H1 (cell line): Measurements from ENCODE around the gene CHN2. TPM values are rescaled to one million over a fixed set of nuclear protein-coding genes. Genes with fewer than 3 reads are reported as not detected.

Source experiments
- CTCF ChIA-PET: fragments of 300-600 bp; sonication (Branson Sonifier 250); formaldehyde crosslinking; loops from one replicate; lab custom pipeline; 2021; ENCODE audit not compliant: partially characterized antibody; lab: Charles Lee
- POLR2A ChIA-PET: fragments of 300-600 bp; sonication (Branson Sonifier 250); formaldehyde crosslinking; loops from one replicate; lab custom pipeline; 2021; ENCODE audit warnings: inconsistent platforms; ENCODE audit not compliant: partially characterized antibody; lab: Charles Lee
- DNase-seq, 2 experiments: peaks; one replicate each; pipeline versions ENCODE4 v3.0.0 to v3.0.0-alpha.2; 2010 to 2022; ENCODE audit warnings: low spot score in 2 of 2, low read depth in 1 of 2, mixed read lengths in 1 of 2
- FAIRE-seq: peaks from 2 replicates; lab custom pipeline; 2011; peaks lifted over from hg19 to GRCh38; lab: Jason Lieb, UNC
- H2AFZ ChIP-seq: 2 replicates; pipeline ENCODE4 v1.8.1; 2012; ENCODE audit warnings: low read length, inconsistent platforms
- H2AK5ac ChIP-seq: 2 replicates; pipeline ENCODE4 v1.6.1; 2013; ENCODE audit warnings: low read depth, low read length
- H2BK120ac ChIP-seq: replicated peaks from 2 replicates; pipeline ENCODE3; 2013; ENCODE audit warnings: low read depth, low read length, inconsistent platforms
- H2BK12ac ChIP-seq: 2 replicates; pipeline ENCODE4 v1.6.1; 2013; ENCODE audit warnings: low read depth, low read length
- H2BK15ac ChIP-seq: 2 replicates; pipeline ENCODE4 v1.6.1; 2013; ENCODE audit warnings: low read length
- H2BK20ac ChIP-seq: 2 replicates; pipeline ENCODE4 v1.6.1; 2013; ENCODE audit warnings: low read length
- H2BK5ac ChIP-seq: 2 replicates; pipeline ENCODE4 v1.6.1; 2013; ENCODE audit warnings: low read depth, low read length
- H3K14ac ChIP-seq: 2 replicates; pipeline ENCODE4 v1.6.1; 2013; ENCODE audit warnings: inconsistent platforms; ENCODE audit not compliant: insufficient read length
- H3K18ac ChIP-seq: 2 replicates; pipeline ENCODE4 v1.6.1; 2013; ENCODE audit warnings: low read length; ENCODE audit errors: extremely low read depth
- H3K23ac ChIP-seq: 2 replicates; pipeline ENCODE4 v1.6.1; 2013; ENCODE audit warnings: inconsistent platforms; ENCODE audit not compliant: insufficient read length
- H3K23me2 ChIP-seq: 2 replicates; pipeline ENCODE4 v1.6.1; 2013; ENCODE audit warnings: low read depth, low read length
- H3K27ac ChIP-seq: 2 replicates; pipeline ENCODE4 v1.6.1; 2011; ENCODE audit warnings: low read depth, low read length, inconsistent platforms
- H3K27me3 ChIP-seq, 4 experiments: replicated peaks in 1 of 4; 1 replicate in 1 of 4; 2 replicates in 3 of 4; pipeline versions ENCODE4 v1.6.1 to v1.8.1; 2011 to 2013; ENCODE audit warnings: low read length in 3 of 4, mild to moderate bottlenecking in 3 of 4, inconsistent platforms in 2 of 4, mixed read lengths in 2 of 4, moderate library complexity in 1 of 4; ENCODE audit not compliant: control insufficient read depth in 3 of 4, insufficient read depth in 3 of 4; ENCODE audit errors: extremely low read depth in 1 of 4
- H3K36me3 ChIP-seq, 4 experiments: 2 replicates each; pipeline versions ENCODE4 v1.6.1 to v1.8.1; 2011 to 2013; ENCODE audit warnings: mild to moderate bottlenecking in 4 of 4, low read length in 3 of 4, moderate library complexity in 2 of 4, control low read depth in 1 of 4, inconsistent platforms in 1 of 4; ENCODE audit not compliant: insufficient read depth in 4 of 4, control insufficient read depth in 2 of 4
- H3K4ac ChIP-seq: replicated peaks from 2 replicates; pipeline ENCODE3; 2013; ENCODE audit warnings: low read length, low read depth, mixed read lengths, inconsistent platforms; ENCODE audit not compliant: insufficient read length
- H3K4me1 ChIP-seq, 4 experiments: replicated peaks in 1 of 4; 1 replicate in 1 of 4; 2 replicates in 3 of 4; pipeline versions ENCODE4 v1.6.1 to v1.8.1; 2011 to 2013; ENCODE audit warnings: low read length in 3 of 4, inconsistent platforms in 2 of 4, mixed read lengths in 1 of 4; ENCODE audit not compliant: insufficient read depth in 4 of 4, control insufficient read depth in 3 of 4
- H3K4me2 ChIP-seq, 2 experiments: 2 replicates each; pipeline versions ENCODE4 v1.6.1 to v1.8.1; 2011 to 2013; ENCODE audit warnings: low read depth in 2 of 2, low read length in 2 of 2, control low read depth in 1 of 2, inconsistent platforms in 1 of 2, mild to moderate bottlenecking in 1 of 2; ENCODE audit not compliant: insufficient read depth in 1 of 2
- H3K4me3 ChIP-seq, 4 experiments: fragments of 200-600, 300-600 bp in 1 of 4; sonication (generic), shearing (Covaris generic), sonication (Bioruptor Twin) in 1 of 4; 2 replicates each; pipeline versions ENCODE4 v1.5.1 to v1.8.1; 2011 to 2016; ENCODE audit warnings: low read length in 4 of 4, low read depth in 3 of 4, control low read depth in 2 of 4, inconsistent platforms in 2 of 4, mild to moderate bottlenecking in 2 of 4, mixed read lengths in 1 of 4, moderate library complexity in 1 of 4; ENCODE audit not compliant: insufficient read depth in 2 of 4; ENCODE audit errors: extremely low read depth in 1 of 4
- H3K56ac ChIP-seq: replicated peaks from 2 replicates; pipeline ENCODE3; 2013; ENCODE audit warnings: low read depth, mild to moderate bottlenecking, mixed read lengths, low read length, inconsistent platforms; ENCODE audit not compliant: insufficient read length
- H3K79me1 ChIP-seq: 2 replicates; pipeline ENCODE4 v1.6.1; 2013; ENCODE audit warnings: low read depth, low read length, control low read depth
- H3K79me2 ChIP-seq, 2 experiments: 2 replicates each; pipeline versions ENCODE4 v1.6.1 to v1.8.1; 2012 to 2013; ENCODE audit warnings: low read length in 2 of 2, mild to moderate bottlenecking in 2 of 2, inconsistent platforms in 1 of 2; ENCODE audit not compliant: insufficient read depth in 2 of 2, control insufficient read depth in 1 of 2
- H3K9ac ChIP-seq, 4 experiments: replicated peaks in 1 of 4; 1 replicate in 1 of 4; 2 replicates in 3 of 4; pipeline versions ENCODE4 v1.6.1 to v1.8.1; 2011 to 2013; ENCODE audit warnings: low read depth in 3 of 4, low read length in 3 of 4, control low read depth in 2 of 4, mild to moderate bottlenecking in 2 of 4, moderate library complexity in 2 of 4, inconsistent platforms in 1 of 4; ENCODE audit errors: extremely low read depth in 1 of 4
- H3K9me3 ChIP-seq, 2 experiments: 2 replicates each; pipeline versions ENCODE4 v1.6.1 to v1.8.1; 2012 to 2013; ENCODE audit warnings: mild to moderate bottlenecking in 2 of 2, moderate library complexity in 2 of 2, control low read depth in 1 of 2, inconsistent platforms in 1 of 2, low read depth in 1 of 2, low read length in 1 of 2, mixed read lengths in 1 of 2; ENCODE audit not compliant: insufficient read depth in 2 of 2
- H4K20me1 ChIP-seq, 2 experiments: replicated peaks in 1 of 2; 2 replicates each; pipeline versions ENCODE3 to v1.8.1; 2011 to 2013; ENCODE audit warnings: inconsistent platforms in 2 of 2, low read length in 2 of 2, mild to moderate bottlenecking in 1 of 2; ENCODE audit not compliant: insufficient read depth in 2 of 2, control insufficient read depth in 1 of 2
- H4K5ac ChIP-seq: 2 replicates; pipeline ENCODE4 v1.6.1; 2013; ENCODE audit warnings: low read length, low read depth, mixed read lengths, inconsistent platforms; ENCODE audit not compliant: insufficient read length
- H4K8ac ChIP-seq: 2 replicates; pipeline ENCODE4 v1.8.0; 2013; ENCODE audit warnings: mild to moderate bottlenecking, moderate library complexity, low read length, inconsistent platforms; ENCODE audit not compliant: insufficient read depth; ENCODE audit errors: extremely low read depth
- H4K91ac ChIP-seq: replicated peaks from 2 replicates; pipeline ENCODE3; 2013; ENCODE audit warnings: low read length, mixed read lengths, inconsistent platforms; ENCODE audit not compliant: insufficient read length
- ASH2L ChIP-seq: fragments of 200-600, 300-600 bp; sonication (generic); IDR thresholded peaks from one replicate; pipeline ENCODE4 v1.7.1; 2017; ENCODE audit warnings: low read length
- BACH1 ChIP-seq: IDR thresholded peaks from 2 replicates; pipeline ENCODE4 v1.6.1; 2012; ENCODE audit warnings: low read length, improper control_type of control experiment
- BRCA1 ChIP-seq: IDR thresholded peaks from 2 replicates; pipeline ENCODE4 v1.6.1; 2012; ENCODE audit warnings: low read depth, low read length, improper control_type of control experiment
- CEBPB ChIP-seq: IDR thresholded peaks from 2 replicates; pipeline ENCODE4 v1.6.1; 2012; ENCODE audit warnings: low read depth, low read length
- CREB1 ChIP-seq: IDR thresholded peaks from 2 replicates; pipeline ENCODE4 v1.6.1; 2012; ENCODE audit warnings: inconsistent platforms
- CTBP2 ChIP-seq: IDR thresholded peaks from 2 replicates; pipeline ENCODE4 v1.7.0; 2011; ENCODE audit warnings: borderline replicate concordance, mild to moderate bottlenecking, moderate library complexity, mixed read lengths, low read length; ENCODE audit not compliant: insufficient read depth, insufficient read length
- GABPA ChIP-seq: IDR thresholded peaks from 2 replicates; pipeline ENCODE4 v1.6.1; 2011; ENCODE audit warnings: mild to moderate bottlenecking, low read length, moderate library complexity, borderline replicate concordance; ENCODE audit not compliant: insufficient read depth
- MAFK ChIP-seq: IDR thresholded peaks from 2 replicates; pipeline ENCODE4 v1.6.1; 2012; ENCODE audit warnings: low read depth, mild to moderate bottlenecking, improper control_type of control experiment, low read length
- NRF1 ChIP-seq: IDR thresholded peaks from 2 replicates; pipeline ENCODE4 v1.6.1; 2011; ENCODE audit warnings: mild to moderate bottlenecking, low read depth, low read length, improper control_type of control experiment
- SAP30 ChIP-seq: fragments of 300-600 bp; sonication (generic); IDR thresholded peaks from 2 replicates; pipeline ENCODE4 v1.7.1; 2012; ENCODE audit warnings: low read length, moderate library complexity, mild to moderate bottlenecking, inconsistent platforms; ENCODE audit not compliant: insufficient read depth, insufficient replicate concordance
- WGBS, 2 experiments: shearing (Covaris generic) in 1 of 2; methylation state at CpG; one replicate each; pipeline versions ENCODE4 v1.1.6 to v1.1.7; 2013 to 2015; ENCODE audit warnings: low lambda C conversion rate in 2 of 2, mixed read lengths in 2 of 2, inconsistent platforms in 1 of 2, low coverage in 1 of 2, missing lambda C conversion rate in 1 of 2; ENCODE audit not compliant: insufficient replicate concordance in 2 of 2, insufficient coverage in 1 of 2, insufficient read length in 1 of 2; ENCODE audit errors: extremely low coverage in 1 of 2, missing lambda C conversion rate in 1 of 2; 5-methylcytosine and 5-hydroxymethylcytosine counted together
- polyA plus RNA-seq, 7 experiments: library from polyadenylated mRNA; depleted of rRNA in 3 of 7; stranded (reverse) in 5 of 7; unstranded in 2 of 7; fragments of >200 nt in 5 of 7; fragments of 200-250 nt in 2 of 7; gene quantifications; 1 replicate in 5 of 7; 2 replicates in 1 of 7; 4 replicates in 1 of 7; pipeline versions ENCODE4 v1.2.1 to v1.2.3, GENCODE V29; 2011 to 2013; ENCODE audit warnings: missing spikeins in 2 of 7, mixed read lengths in 2 of 7
- total RNA-seq: library from RNA; stranded (reverse); fragmentation: NEBNext Ultra II Directional; extraction: Animal tissue kit (Norgen Biotek cat#: 25700); gene quantifications from 2 replicates; pipeline ENCODE4 v1.2.1, GENCODE V29; 2021

The CHN2 gene
- total and polyA plus RNA-seq, 2 of the 8 experiments (the other 6 are each of a cell fraction or from before 2014, with no cell fraction given), result 2.9 to 4.8 TPM

GRCh38 chr7:29398011-29398410, 203.4 kb downstream of the CHN2 start:
- H3K4ac ChIP-seq, result no peak overlapping the region
- no peaks in the 10 kb centered on the region for H3K23me2 ChIP-seq
- POLR2A ChIA-PET, result no interaction called here
- DNase-seq (no peak), FAIRE-seq (no peak)
- 76% methylated on average over 4 of the region's 4 CpGs; no CpG with 5 or more reads in 1 of the 2 experiments for WGBS, 2 experiments
- no peaks in the 10 kb centered on the region for H3K79me1 ChIP-seq
- no peak overlapping the region for H3K27ac ChIP-seq
- TF ChIP-seq NRF1 (no peak), CTBP2 (no peak), BRCA1 (no peak), BACH1 (no peak), SAP30 (no peak), GABPA (no peak), MAFK (no peak), CREB1 (no peak), CEBPB (no peak), ASH2L (no peak)
- no peaks in the 10 kb centered on the region for H3K27me3 ChIP-seq
- no peaks in the 10 kb centered on the region for H4K20me1 ChIP-seq
- no peak overlapping the region for H3K18ac ChIP-seq
- H2BK120ac ChIP-seq, result no peak overlapping the region
- no peak overlapping the region for H4K91ac ChIP-seq
- no peaks in the 10 kb centered on the region for H3K79me2 ChIP-seq
- H2BK12ac ChIP-seq, result no peak overlapping the region; the same call in 1 of the 2 replicates
- H4K5ac ChIP-seq, result no peak overlapping the region
- no peak overlapping the region for H3K56ac ChIP-seq
- no peak overlapping the region for H3K14ac ChIP-seq
- H2BK5ac ChIP-seq, result no peak overlapping the region
- H2BK20ac ChIP-seq, result no peak overlapping the region
- H4K8ac ChIP-seq, result no peak overlapping the region
- H3K9ac ChIP-seq, result no peak overlapping the region
- no peak overlapping the region for H2AFZ ChIP-seq
- no peak overlapping the region for H2BK15ac ChIP-seq
- H2AK5ac ChIP-seq, result no peak overlapping the region
- H3K9me3 ChIP-seq, result no peaks in the 10 kb centered on the region
- no peak overlapping the region for H3K4me3 ChIP-seq
- no peak overlapping the region for H3K4me2 ChIP-seq
- H3K23ac ChIP-seq, result no peak overlapping the region
- CTCF ChIA-PET, result interaction anchor here (0.7 to 1.7 kb wide), 5 partner anchors 8 to 477 kb away, joined by 3 read pairs; no protein-coding TSS in a partner anchor
- no peaks in the 10 kb centered on the region; a peak in 1 of 7 replicates for H3K4me1 ChIP-seq
- no peaks in the 10 kb centered on the region for H3K36me3 ChIP-seq
